ENCODE measurements around the gene TMEM269.
A peak's percentile ranks its signal among the peaks of the same experiment; 100 is the strongest.
"Not testable (repeated sequence)": the region's sequence is repeated elsewhere in the genome, so short reads cannot be mapped to it uniquely, and the experiment has no call there.

TMEM269 gene

GRCh38 chr1:42748461-42749410, 36.1 kb upstream of the TMEM269 start:
- DNase-seq = no peak

- DNase-seq = no peak
Observed at GRCh38 chr1:42750041-42750440, 34.8 kb upstream of the TMEM269 start.

GRCh38 chr1:42751511-42752070, 33.2 kb upstream of the TMEM269 start:
- not testable (repeated sequence) for DNase-seq

- DNase-seq = no peak
Observed at GRCh38 chr1:42752284-42752683, 32.5 kb upstream of the TMEM269 start.

- DNase-seq = no peak
Observed at GRCh38 chr1:42753070-42753469, 31.7 kb upstream of the TMEM269 start.

- DNase-seq = no peak
Observed at GRCh38 chr1:42756956-42757891, 27.6 kb upstream of the TMEM269 start.

GRCh38 chr1:42757892-42758275, 26.9 kb upstream of the TMEM269 start:
- no peak for DNase-seq

- DNase-seq = no peak
Observed at GRCh38 chr1:42758641-42759040, 26.1 kb upstream of the TMEM269 start.

GRCh38 chr1:42759114-42759513, 25.7 kb upstream of the TMEM269 start:
- DNase-seq = no peak

GRCh38 chr1:42761567-42761966, 23.2 kb upstream of the TMEM269 start:
- no peak for DNase-seq

GRCh38 chr1:42762269-42762668, 22.5 kb upstream of the TMEM269 start:
- no peak for DNase-seq

- DNase-seq = no peak
Observed at GRCh38 chr1:42765269-42765668, 19.5 kb upstream of the TMEM269 start.

- DNase-seq = peak; percentile 68
Observed at GRCh38 chr1:42765832-42766740, 18.7 kb upstream of the TMEM269 start.

- peak; percentile 100 for DNase-seq
Observed at GRCh38 chr1:42766741-42767509, 17.9 kb upstream of the TMEM269 start, which contains the start of the genes C1orf50 and P3H1. Gene C1orf50, plus strand, starts transcription at chr1:42767249. Its CDS starts 63 bp downstream, at chr1:42767312. Gene P3H1, minus strand, starts transcription at chr1:42767028. Its CDS starts 57 bp downstream, at chr1:42766971.

- DNase-seq = no peak
Observed at GRCh38 chr1:42767510-42768000, 17.2 kb upstream of the TMEM269 start.

- no peak for DNase-seq
Observed at GRCh38 chr1:42768172-42768571, 16.6 kb upstream of the TMEM269 start.

GRCh38 chr1:42769811-42770210, 15.0 kb upstream of the TMEM269 start:
- DNase-seq = no peak

- DNase-seq = no peak
Observed at GRCh38 chr1:42773420-42773819, 11.4 kb upstream of the TMEM269 start.

- DNase-seq = no peak
Observed at GRCh38 chr1:42774928-42775526, 9.8 kb upstream of the TMEM269 start.

GRCh38 chr1:42776502-42776901, 8.3 kb upstream of the TMEM269 start:
- no peak for DNase-seq

Measured in activated naive CD4-positive, alpha-beta T cell treated with anti-CD3 and anti-CD28 coated beads, Interleukin-2, amount 50 U/mL, for 16 hours (primary cell).